AG04449 (cell line): ENCODE data around the gene COL15A1.
"Not testable (repeated sequence)": the region's sequence is repeated elsewhere in the genome, so short reads cannot be mapped to it uniquely, and the experiment has no call there.

Experiments
- CTCF ChIA-PET: fragments of 350-600 bp; formaldehyde crosslinking; extraction: SDS; loops from one replicate; lab custom pipeline; 2021; ENCODE audit warnings: antibody characterized with exemption; lab: Yijun Ruan, JAX
- POLR2A ChIA-PET: fragments of 400-600, 350-600 bp; formaldehyde crosslinking; extraction: SDS; loops from one replicate; lab custom pipeline; 2020; ENCODE audit warnings: antibody characterized with exemption, inconsistent platforms; lab: Yijun Ruan, JAX
- DNase-seq: peaks from one replicate; pipeline ENCODE4 v3.0.0-alpha.2; 2010; ENCODE audit warnings: low read depth, low spot score
- H3K4me3 ChIP-seq: 2 replicates; pipeline ENCODE4 v1.5.1; 2011; ENCODE audit warnings: low read depth, mild to moderate bottlenecking, control low read depth, low read length
- TF ChIP-seq, protein P1 (sequence below): IDR thresholded peaks from one replicate; pipeline ENCODE4 v1.5.1; 2011; ENCODE audit warnings: mild to moderate bottlenecking, moderate library complexity, low read length, control low read depth, inconsistent platforms; ENCODE audit not compliant: insufficient read depth; ENCODE audit errors: missing control alignments

COL15A1 gene

DNA sequence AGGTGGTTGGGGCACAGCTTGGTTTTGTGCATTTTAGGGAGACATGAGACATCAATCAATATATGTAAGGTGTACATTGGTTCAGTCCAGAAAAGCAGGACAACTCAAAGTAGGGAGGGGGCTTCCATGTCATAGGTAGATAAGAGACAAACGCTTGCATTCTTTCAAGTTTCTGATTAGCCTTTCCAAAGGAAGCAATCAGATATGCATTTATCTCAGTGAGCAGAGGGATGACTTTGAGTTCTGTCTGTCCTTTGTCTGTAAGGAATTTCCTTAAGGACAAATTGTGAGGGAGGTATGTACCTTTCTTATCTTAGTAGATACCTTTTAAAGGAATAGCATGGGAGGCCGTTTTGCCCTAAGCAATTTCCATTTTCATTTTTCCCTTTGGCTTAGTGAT lies 63.3 kb downstream of the COL15A1 start:
- ChIA-PET POLR2A (no interaction called here), CTCF (no interaction called here)
- DNase-seq, result no peak
- H3K4me3 ChIP-seq, result no peak overlapping the region
- TF ChIP-seq, protein P1, sequence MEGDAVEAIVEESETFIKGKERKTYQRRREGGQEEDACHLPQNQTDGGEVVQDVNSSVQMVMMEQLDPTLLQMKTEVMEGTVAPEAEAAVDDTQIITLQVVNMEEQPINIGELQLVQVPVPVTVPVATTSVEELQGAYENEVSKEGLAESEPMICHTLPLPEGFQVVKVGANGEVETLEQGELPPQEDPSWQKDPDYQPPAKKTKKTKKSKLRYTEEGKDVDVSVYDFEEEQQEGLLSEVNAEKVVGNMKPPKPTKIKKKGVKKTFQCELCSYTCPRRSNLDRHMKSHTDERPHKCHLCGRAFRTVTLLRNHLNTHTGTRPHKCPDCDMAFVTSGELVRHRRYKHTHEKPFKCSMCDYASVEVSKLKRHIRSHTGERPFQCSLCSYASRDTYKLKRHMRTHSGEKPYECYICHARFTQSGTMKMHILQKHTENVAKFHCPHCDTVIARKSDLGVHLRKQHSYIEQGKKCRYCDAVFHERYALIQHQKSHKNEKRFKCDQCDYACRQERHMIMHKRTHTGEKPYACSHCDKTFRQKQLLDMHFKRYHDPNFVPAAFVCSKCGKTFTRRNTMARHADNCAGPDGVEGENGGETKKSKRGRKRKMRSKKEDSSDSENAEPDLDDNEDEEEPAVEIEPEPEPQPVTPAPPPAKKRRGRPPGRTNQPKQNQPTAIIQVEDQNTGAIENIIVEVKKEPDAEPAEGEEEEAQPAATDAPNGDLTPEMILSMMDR, result no peak

DNA sequence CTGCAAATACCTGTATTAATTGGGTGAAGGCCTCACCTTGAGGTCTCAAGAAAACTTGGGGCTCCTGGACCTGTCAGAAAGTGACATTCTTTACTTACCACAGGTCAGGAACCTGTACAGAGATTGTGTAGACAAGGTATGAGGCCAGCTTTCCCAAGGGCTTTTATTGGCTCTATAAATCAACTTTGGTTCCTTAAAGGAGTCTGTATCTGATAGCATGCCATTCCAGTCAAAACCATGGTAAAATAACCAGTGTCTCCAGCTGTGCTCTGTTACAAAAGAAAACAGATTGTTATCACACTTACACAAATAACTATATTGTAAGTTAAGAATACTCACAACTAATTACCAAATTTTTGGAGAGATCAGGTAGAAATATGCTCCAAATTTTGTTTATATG lies 64.5 kb downstream of the COL15A1 start:
- TF ChIP-seq, protein P1, result no peak
- no peak for DNase-seq
- CTCF ChIA-PET, result interaction anchor here (0.8 to 18.3 kb wide), 7 partner anchors 8 to 161 kb away, joined by 3 to 200 read pairs (median 3); no protein-coding TSS in a partner anchor
- POLR2A ChIA-PET, result no interaction called here
- no peak overlapping the region for H3K4me3 ChIP-seq

DNA sequence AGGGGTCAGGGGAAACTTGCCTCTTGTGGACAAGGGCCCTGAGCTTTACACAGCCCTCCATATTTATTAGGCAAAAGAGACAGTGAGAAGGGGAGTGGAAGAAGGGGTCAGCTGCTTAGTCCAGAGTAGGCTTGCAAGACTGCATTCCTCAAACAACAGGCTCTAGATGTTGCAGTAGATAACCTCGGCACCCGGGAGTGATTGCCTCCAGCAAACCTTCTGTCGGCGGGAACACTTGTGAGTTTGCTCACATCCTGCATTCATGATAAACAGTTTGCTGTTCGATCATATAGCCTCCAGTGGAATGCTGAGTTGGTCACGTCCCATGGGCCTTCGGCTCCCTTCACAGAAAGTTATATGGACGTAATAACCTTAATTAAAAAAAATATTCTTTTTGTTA lies 66.7 kb downstream of the COL15A1 start:
- H3K4me3 ChIP-seq, DNase-seq, POLR2A ChIA-PET: not testable (repeated sequence)
- CTCF ChIA-PET, result interaction anchor here (2.3 to 18.3 kb wide), 3 partner anchors 11 to 131 kb away, joined by 7 to 200 read pairs (median 17); no protein-coding TSS in a partner anchor

DNA sequence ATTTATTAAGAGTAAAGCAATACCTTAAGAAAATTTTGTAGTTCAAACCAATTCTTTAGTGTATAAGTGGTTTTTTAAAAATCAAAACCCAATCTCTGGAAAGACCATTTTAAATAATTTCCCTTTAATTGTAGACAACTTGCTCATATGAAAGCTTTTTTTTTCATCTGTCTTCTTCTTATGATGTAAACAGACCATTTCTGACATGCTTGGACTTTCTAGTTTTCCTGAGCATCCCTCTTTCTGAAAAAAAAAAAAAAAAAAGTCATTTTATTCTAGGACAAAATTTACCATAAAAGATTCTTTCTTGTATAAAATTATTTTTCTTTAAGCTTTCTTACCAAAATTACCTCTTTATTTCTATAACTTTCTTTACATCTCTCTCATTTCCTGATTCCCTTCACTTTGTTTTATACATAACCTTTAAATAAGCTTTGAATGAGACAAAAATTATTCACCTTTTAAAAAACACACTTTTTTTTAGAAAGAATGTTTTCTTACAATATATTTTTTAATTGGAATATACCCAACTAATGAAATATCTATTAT lies 67.5 kb downstream of the COL15A1 start:
- H3K4me3 ChIP-seq, result no peak overlapping the region
- ChIA-PET POLR2A (no interaction called here), CTCF (interaction anchor here (0.7 to 18.3 kb wide), 5 partner anchors 12 to 162 kb away, joined by 3 to 200 read pairs (median 7); no protein-coding TSS in a partner anchor)
- DNase-seq, result no peak
- TF ChIP-seq, protein P1, result no peak

DNA sequence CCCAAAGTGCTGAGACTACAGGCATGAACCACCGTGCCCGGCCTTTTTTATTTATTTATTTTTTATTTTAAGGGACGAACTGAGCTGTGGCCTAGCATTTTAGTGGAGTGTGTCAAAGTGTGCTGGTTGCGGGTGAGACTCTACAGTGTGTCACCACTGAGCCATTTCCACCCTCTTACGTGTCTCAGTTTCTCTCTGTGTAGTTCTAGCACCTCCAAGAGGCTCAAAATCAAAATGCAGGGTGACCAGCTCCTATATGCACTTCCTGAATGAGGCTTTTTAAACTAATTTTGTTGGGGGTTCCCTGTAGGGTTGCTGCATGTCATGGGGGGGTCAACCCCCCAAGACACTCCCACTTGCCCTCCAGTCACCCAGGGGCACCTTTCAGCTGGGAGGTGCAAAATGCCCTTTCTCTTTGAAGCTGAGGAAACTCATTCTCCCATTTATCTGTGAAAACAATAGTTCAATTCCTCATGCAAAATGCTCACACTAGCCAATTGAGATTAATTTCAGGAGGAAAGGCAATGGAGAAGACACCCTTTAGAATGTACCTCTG lies 69.3 kb downstream of the COL15A1 start:
- ChIA-PET CTCF (interaction anchor here (0.8 to 18.3 kb wide), 8 partner anchors 14 to 172 kb away, joined by 3 to 200 read pairs (median 5); partner anchors contain the start of gene TGFBR1), POLR2A (no interaction called here)
- TF ChIP-seq, protein P1, result no peak
- H3K4me3 ChIP-seq, result no peak overlapping the region
- no peak for DNase-seq

DNA sequence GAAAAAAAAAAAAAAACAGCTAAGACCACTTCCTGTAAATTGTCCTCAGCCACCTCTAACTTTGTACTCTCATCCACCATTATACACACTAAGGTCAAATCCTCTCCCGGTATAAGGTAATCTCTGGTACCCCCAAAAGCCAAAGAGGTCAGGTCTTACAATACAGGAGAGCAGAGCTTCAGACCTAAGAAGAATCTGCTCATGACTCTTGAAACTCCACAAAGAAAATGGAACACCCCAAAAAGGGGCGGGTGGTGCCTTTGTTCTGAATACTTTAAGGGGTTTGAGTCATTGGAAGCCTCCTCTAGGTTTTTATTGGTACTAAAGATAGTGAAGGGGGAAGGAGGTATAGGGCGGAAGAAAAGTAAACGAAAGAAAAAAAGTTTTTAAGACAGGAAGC lies 69.8 kb downstream of the COL15A1 start:
- CTCF ChIA-PET, result interaction anchor here (0.8 to 18.3 kb wide), 8 partner anchors 14 to 171 kb away, joined by 3 to 200 read pairs (median 5); partner anchors contain the start of gene TGFBR1
- POLR2A ChIA-PET, result no interaction called here
- TF ChIP-seq, protein P1, result no peak
- no peak overlapping the region for H3K4me3 ChIP-seq
- no peak for DNase-seq

DNA sequence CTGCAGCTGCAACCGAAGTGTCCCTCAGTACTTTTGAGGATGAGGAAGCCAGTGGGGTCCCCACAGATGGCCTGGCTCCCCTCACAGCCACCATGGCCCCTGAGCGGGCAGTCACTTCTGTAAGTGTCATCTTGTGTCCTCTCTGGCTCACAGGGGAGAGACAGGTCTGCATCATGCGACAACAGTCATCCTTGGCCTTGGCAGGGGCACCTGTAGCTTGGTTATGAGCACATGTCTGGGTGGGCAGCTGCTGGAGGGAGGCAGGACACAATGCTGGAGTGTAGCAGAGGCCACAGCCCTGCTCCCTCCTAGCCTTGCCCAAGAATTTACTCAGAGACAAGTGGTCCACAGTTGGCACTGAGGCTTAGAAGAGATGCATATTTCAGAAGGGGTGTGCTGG lies 71.7 kb downstream of the COL15A1 start:
- H3K4me3 ChIP-seq, result no peak overlapping the region
- DNase-seq, result no peak
- POLR2A ChIA-PET, result no interaction called here
- TF ChIP-seq, protein P1, result no peak
- CTCF ChIA-PET, result interaction anchor here (0.8 to 18.3 kb wide), 3 partner anchors 8 to 123 kb away, joined by 3 to 200 read pairs (median 3); no protein-coding TSS in a partner anchor
